Measurements from ENCODE around the gene PEX10.

Gene PEX10

GRCh38 chr1:2375246-2375922, 37.0 kb downstream of the PEX10 start:
- DNase-seq (ENCODE audit: low spot score), result no peak

- no peak for DNase-seq (ENCODE audit: low spot score)
These were observed 37.9 kb downstream of the PEX10 start for GRCh38 chr1:2374252-2375155.

- no peak for DNase-seq (ENCODE audit: low spot score)
These were observed 38.7 kb downstream of the PEX10 start for GRCh38 chr1:2373551-2374251.

- DNase-seq (ENCODE audit: low spot score), result no peak
These were observed 39.5 kb downstream of the PEX10 start for GRCh38 chr1:2372551-2373490.

GRCh38 chr1:2368053-2368744, 44.2 kb downstream of the PEX10 start:
- DNase-seq (ENCODE audit: low spot score), result no peak

GRCh38 chr1:2363847-2364513, 48.4 kb downstream of the PEX10 start:
- DNase-seq (ENCODE audit: low spot score), result no peak

- DNase-seq (ENCODE audit: low spot score), result no peak
These were observed 51.6 kb downstream of the PEX10 start for GRCh38 chr1:2360588-2361364.

- no peak for DNase-seq (ENCODE audit: low spot score)
These were observed 53.4 kb downstream of the PEX10 start for GRCh38 chr1:2358651-2359640.

GRCh38 chr1:2358072-2358471, 54.3 kb downstream of the PEX10 start:
- DNase-seq (ENCODE audit: low spot score), result no peak

- DNase-seq (ENCODE audit: low spot score), result no peak
These were observed 55.2 kb downstream of the PEX10 start for GRCh38 chr1:2356911-2357845.

GRCh38 chr1:2356401-2356800, 56.0 kb downstream of the PEX10 start:
- no peak for DNase-seq (ENCODE audit: low spot score)

- DNase-seq (ENCODE audit: low spot score), result no peak
These were observed 56.7 kb downstream of the PEX10 start for GRCh38 chr1:2355373-2356261.

GRCh38 chr1:2354511-2355372, 57.6 kb downstream of the PEX10 start:
- no peak for DNase-seq (ENCODE audit: low spot score)
